Kidney (tissue), 14 donors: Measurements from ENCODE around the gene GRID1. TPM values are rescaled to one million over a fixed set of nuclear protein-coding genes. Genes with fewer than 3 reads are reported as not detected.

Source experiments
- DNase-seq, 5 donors: peaks; one replicate each; pipeline ENCODE4 v3.0.0-alpha.2; 2013 to 2020
- FAIRE-seq: peaks from 2 replicates; lab custom pipeline; 2012; peaks lifted over from hg19 to GRCh38; lab: Jason Lieb, UNC
- H3K27ac ChIP-seq, 2 donors: one replicate each; pipeline ENCODE4 v1.7.0; 2013; ENCODE audit warnings: low read depth in 2 of 2, low read length in 2 of 2, inconsistent platforms in 1 of 2
- H3K27me3 ChIP-seq: one replicate; pipeline ENCODE4 v1.7.1; 2013; ENCODE audit warnings: low read length, inconsistent platforms; ENCODE audit not compliant: control insufficient read depth, insufficient read depth
- H3K36me3 ChIP-seq, 3 donors: one replicate each; pipeline versions ENCODE4 v1.7.0 to v1.7.1; 2013; ENCODE audit warnings: low read length in 3 of 3, control low read depth in 1 of 3, inconsistent platforms in 1 of 3; ENCODE audit not compliant: insufficient read depth in 3 of 3, control insufficient read depth in 2 of 3
- H3K4me1 ChIP-seq, 3 donors: one replicate each; pipeline versions ENCODE4 v1.7.0 to v1.7.1; 2013; ENCODE audit warnings: low read length in 3 of 3, inconsistent platforms in 1 of 3, low read depth in 1 of 3; ENCODE audit not compliant: control insufficient read depth in 2 of 3, insufficient read depth in 2 of 3
- H3K4me3 ChIP-seq, 3 donors: one replicate each; pipeline versions ENCODE4 v1.7.0 to v1.8.1; 2013; ENCODE audit warnings: low read length in 3 of 3, control low read depth in 1 of 3, inconsistent platforms in 1 of 3
- H3K9ac ChIP-seq, 3 donors: one replicate each; pipeline versions ENCODE4 v1.7.0 to v1.7.1; 2013; ENCODE audit warnings: low read length in 3 of 3, control low read depth in 1 of 3, inconsistent platforms in 1 of 3
- H3K9me3 ChIP-seq, 3 donors: one replicate each; pipeline versions ENCODE4 v1.7.0 to v1.7.1; 2013; ENCODE audit warnings: low read length in 3 of 3, control low read depth in 1 of 3, inconsistent platforms in 1 of 3; ENCODE audit not compliant: control insufficient read depth in 2 of 3, insufficient read depth in 1 of 3
- CTCF ChIP-seq: IDR thresholded peaks from 3 replicates; pipeline ENCODE4 v1.5.1; 2012; ENCODE audit warnings: mild to moderate bottlenecking, moderate library complexity, borderline replicate concordance; ENCODE audit not compliant: insufficient read depth; ENCODE audit errors: extremely low read depth
- intact Hi-C: fragments of 100-400 bp; cut with DNase I; formaldehyde crosslinking; loops from one replicate; pipeline ENCODE4 v1.11.1; 2022
- polyA plus RNA-seq: library from polyadenylated mRNA; stranded (reverse); fragments of 350-450 nt; fragmentation: Illumina TruSeq; extraction: RNeasy Lipid Tissue Mini Kit (QIAGEN cat#74804); gene quantifications from one replicate; pipeline ENCODE4 v1.2.3, GENCODE V29; 2014; ENCODE audit warnings: low read depth, low replicate concordance; ENCODE audit not compliant: insufficient read depth
- total RNA-seq: library from RNA; stranded (reverse); fragmentation: NEBNext Ultra II Directional; extraction: Animal tissue kit (Norgen Biotek cat#: 25700); gene quantifications from one replicate; pipeline ENCODE4 v1.2.1, GENCODE V29; 2021
- donor health status: control.
- donor health status: control.
- donor health status: control.
- donor health status: control.
- donor health status: control.
- donor health status: DM: yes; HTN: yes; CAD: no.
- donor health status: Normal renal cell carcinoma (clear cell type).

Gene GRID1
- total and polyA plus RNA-seq, 2 donors from 2014 or later = 0.37 to 1.4 TPM

- H3K36me3 ChIP-seq = no peaks in the 10 kb centered on the region
- no peak overlapping the region for H3K4me3 ChIP-seq
- H3K9me3 ChIP-seq = no peaks in the 10 kb centered on the region
- TF ChIP-seq CTCF = no peak
- H3K27me3 ChIP-seq = no peaks in the 10 kb centered on the region
- FAIRE-seq (no peak), DNase-seq (no peak)
- intact Hi-C loops = no loop called here
- no peak overlapping the region for H3K27ac ChIP-seq
- H3K9ac ChIP-seq = no peak overlapping the region
- H3K4me1 ChIP-seq = no peaks in the 10 kb centered on the region
These were observed 708.1 kb downstream of the GRID1 start for GRCh38 chr10:85658518-85658917.

- no peak for TF ChIP-seq CTCF
- Histone ChIP-seq H3K27ac (no peak overlapping the region), H3K9me3 (no peaks in the 10 kb centered on the region), H3K36me3 (no peaks in the 10 kb centered on the region), H3K27me3 (no peaks in the 10 kb centered on the region), H3K4me3 (no peak overlapping the region), H3K9ac (no peak overlapping the region), H3K4me1 (no peaks in the 10 kb centered on the region)
- FAIRE-seq (no peak), DNase-seq (no peak)
- intact Hi-C loops = no loop called here
These were observed 709.0 kb downstream of the GRID1 start for GRCh38 chr10:85657476-85658113.

- H3K27me3 ChIP-seq = no peaks in the 10 kb centered on the region
- H3K4me3 ChIP-seq = no peak overlapping the region
- no peaks in the 10 kb centered on the region for H3K4me1 ChIP-seq
- DNase-seq = peak in 2 of 5 donors; percentile 41 to 72
- H3K9ac ChIP-seq = no peak overlapping the region
- no peaks in the 10 kb centered on the region for H3K9me3 ChIP-seq
- H3K36me3 ChIP-seq = no peaks in the 10 kb centered on the region
- FAIRE-seq = no peak
- intact Hi-C loops = no loop called here
- H3K27ac ChIP-seq = no peak overlapping the region
- no peak for TF ChIP-seq CTCF
These were observed 711.2 kb downstream of the GRID1 start for GRCh38 chr10:85655411-85655810.

- FAIRE-seq (no peak), DNase-seq (peak in 1 of 5 donors; percentile 18)
- H3K4me1 ChIP-seq = no peaks in the 10 kb centered on the region
- H3K27me3 ChIP-seq = no peaks in the 10 kb centered on the region
- H3K9me3 ChIP-seq = no peaks in the 10 kb centered on the region
- no peaks in the 10 kb centered on the region for H3K36me3 ChIP-seq
- no peak overlapping the region for H3K27ac ChIP-seq
- no peak overlapping the region for H3K9ac ChIP-seq
- no peak overlapping the region for H3K4me3 ChIP-seq
- intact Hi-C loops = no loop called here
- no peak for TF ChIP-seq CTCF
These were observed 715.1 kb downstream of the GRID1 start for GRCh38 chr10:85651497-85651882.
